GM20000 (cell line): ENCODE measurements around the gene EPN1.

ENCODE experiments used
- DNase-seq: peaks from one replicate; pipeline ENCODE4 v3.0.0; 2012; ENCODE audit warnings: low spot score
- TF ChIP-seq, protein P1 (sequence below): IDR thresholded peaks from 2 replicates; pipeline ENCODE4 v1.5.1; 2012; ENCODE audit warnings: mild to moderate bottlenecking, control low read depth; ENCODE audit errors: extremely low read depth, missing control alignments

EPN1 gene

GRCh38 chr19:55696301-55697068 lies 21.5 kb downstream of the EPN1 start:
- TF ChIP-seq, protein P1, sequence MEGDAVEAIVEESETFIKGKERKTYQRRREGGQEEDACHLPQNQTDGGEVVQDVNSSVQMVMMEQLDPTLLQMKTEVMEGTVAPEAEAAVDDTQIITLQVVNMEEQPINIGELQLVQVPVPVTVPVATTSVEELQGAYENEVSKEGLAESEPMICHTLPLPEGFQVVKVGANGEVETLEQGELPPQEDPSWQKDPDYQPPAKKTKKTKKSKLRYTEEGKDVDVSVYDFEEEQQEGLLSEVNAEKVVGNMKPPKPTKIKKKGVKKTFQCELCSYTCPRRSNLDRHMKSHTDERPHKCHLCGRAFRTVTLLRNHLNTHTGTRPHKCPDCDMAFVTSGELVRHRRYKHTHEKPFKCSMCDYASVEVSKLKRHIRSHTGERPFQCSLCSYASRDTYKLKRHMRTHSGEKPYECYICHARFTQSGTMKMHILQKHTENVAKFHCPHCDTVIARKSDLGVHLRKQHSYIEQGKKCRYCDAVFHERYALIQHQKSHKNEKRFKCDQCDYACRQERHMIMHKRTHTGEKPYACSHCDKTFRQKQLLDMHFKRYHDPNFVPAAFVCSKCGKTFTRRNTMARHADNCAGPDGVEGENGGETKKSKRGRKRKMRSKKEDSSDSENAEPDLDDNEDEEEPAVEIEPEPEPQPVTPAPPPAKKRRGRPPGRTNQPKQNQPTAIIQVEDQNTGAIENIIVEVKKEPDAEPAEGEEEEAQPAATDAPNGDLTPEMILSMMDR: no peak
- no peak for DNase-seq

- no peak for DNase-seq
- TF ChIP-seq, protein P1: no peak
These were observed 22.0 kb downstream of the EPN1 start for GRCh38 chr19:55697069-55697440.

DNA sequence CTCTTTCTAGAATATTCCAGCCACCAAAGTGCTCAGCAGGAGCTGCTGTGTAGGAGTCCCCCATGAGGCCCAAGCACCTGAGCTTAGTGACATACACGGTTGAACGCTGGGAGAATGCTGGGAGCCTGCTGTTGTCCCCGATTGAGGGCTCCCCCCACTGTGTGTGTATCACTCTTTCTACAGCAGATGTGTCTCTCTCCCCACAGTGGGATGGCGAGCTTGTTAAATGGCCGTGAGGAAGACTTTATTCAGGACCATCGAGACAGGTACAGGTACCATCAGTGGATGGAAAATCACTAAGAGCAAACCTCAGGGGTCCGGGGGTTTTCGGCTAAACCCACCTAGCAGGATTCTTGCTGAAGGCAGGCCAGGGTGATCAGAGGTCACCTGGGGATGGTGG lies 22.7 kb downstream of the EPN1 start:
- no peak for DNase-seq
- TF ChIP-seq, protein P1: no peak

DNA sequence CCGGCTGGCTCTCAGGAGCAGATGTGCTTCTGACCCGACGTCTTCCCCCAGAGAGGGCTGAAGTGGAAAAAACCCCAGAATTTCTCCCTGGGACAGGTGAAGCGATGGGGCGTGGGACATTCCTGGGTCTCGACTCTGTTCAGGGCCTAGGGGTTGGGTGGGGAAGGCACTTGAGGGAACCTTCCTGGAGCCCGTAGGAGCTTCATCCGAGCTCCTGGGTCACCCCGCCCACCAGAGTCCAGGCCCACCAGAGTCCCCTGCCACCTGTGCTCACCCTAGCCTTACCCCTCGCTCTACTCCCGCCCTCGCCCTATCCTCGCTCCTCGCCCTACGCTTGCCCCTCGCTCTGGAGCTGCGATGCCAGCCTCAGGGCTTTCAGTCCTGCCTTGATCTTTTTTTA lies 23.2 kb downstream of the EPN1 start:
- DNase-seq: no peak
- TF ChIP-seq, protein P1: no peak

- TF ChIP-seq, protein P1: no peak
- no peak for DNase-seq
These were observed 24.2 kb downstream of the EPN1 start for GRCh38 chr19:55699221-55699620.

GRCh38 chr19:55700813-55701212 lies 25.8 kb downstream of the EPN1 start:
- peak; percentile 10 for DNase-seq
- TF ChIP-seq, protein P1: no peak

DNA sequence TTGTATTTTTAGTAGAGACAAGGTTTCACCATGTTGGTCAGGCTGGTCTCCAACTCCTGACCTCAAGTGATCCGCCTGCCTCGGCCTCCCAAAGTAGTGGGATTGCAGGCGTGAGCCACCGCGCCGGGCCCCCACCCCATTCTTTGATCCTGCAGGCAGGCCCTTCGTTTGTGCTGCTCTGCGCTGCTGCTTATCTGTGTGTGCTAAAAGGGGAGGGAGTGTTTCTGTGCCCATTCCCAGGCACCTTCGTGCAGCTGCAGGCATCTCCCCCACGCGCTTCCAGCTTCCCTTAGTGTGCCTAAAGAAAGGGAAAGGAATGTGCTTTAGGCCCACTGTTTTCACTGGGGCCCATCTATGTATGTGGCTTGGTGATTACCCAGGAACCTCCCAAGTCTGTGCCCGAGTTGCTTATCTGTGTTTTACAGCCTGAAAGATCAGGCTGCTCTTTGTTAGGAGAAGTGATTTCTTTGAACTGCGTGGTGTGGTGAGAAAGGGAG lies 27.2 kb downstream of the EPN1 start:
- TF ChIP-seq, protein P1: no peak

More for the DNA sequence above, 27.2 kb downstream of the EPN1 start:
- no peak for DNase-seq
